ENCODE data around the gene CCKAR. TPM values are rescaled to one million over a fixed set of nuclear protein-coding genes. Genes with fewer than 3 reads are reported as not detected.

Gene CCKAR, protein sequence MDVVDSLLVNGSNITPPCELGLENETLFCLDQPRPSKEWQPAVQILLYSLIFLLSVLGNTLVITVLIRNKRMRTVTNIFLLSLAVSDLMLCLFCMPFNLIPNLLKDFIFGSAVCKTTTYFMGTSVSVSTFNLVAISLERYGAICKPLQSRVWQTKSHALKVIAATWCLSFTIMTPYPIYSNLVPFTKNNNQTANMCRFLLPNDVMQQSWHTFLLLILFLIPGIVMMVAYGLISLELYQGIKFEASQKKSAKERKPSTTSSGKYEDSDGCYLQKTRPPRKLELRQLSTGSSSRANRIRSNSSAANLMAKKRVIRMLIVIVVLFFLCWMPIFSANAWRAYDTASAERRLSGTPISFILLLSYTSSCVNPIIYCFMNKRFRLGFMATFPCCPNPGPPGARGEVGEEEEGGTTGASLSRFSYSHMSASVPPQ
- not detected in 2 replicates for total RNA-seq

GRCh38 chr4:26490111-26490959 lies at the start of gene CCKAR:
Gene CCKAR, minus strand, starts transcription at chr4:26490484. Its CDS starts 217 bp downstream, at chr4:26490267.

Other genes with a start within 250 kb of the CCKAR start
- 16.2 and 18.1 TPM in 2 replicates for gene RBPJ, start 169.5 kb downstream of the CCKAR start, total RNA-seq
- gene TBC1D19, start 93.6 kb upstream of the CCKAR start, total RNA-seq, result 6.9 and 11.9 TPM in 2 replicates